Peyer's patch (tissue), 4 donors: ENCODE measurements around the gene KNOP1. TPM values are rescaled to one million over a fixed set of nuclear protein-coding genes. Genes with fewer than 3 reads are reported as not detected.

Experiments used
- DNase-seq, 3 donors: peaks; one replicate each; pipeline ENCODE4 v3.0.0-alpha.2; 2017 to 2019
- H3K27ac ChIP-seq, 4 donors: fragments of 200-600 bp; sonication (generic); one replicate each; pipeline ENCODE4 v1.5.1; 2016 to 2019
- H3K27me3 ChIP-seq, 2 donors: fragments of 200-600 bp; sonication (generic); one replicate each; pipeline ENCODE4 v1.5.1; 2019
- H3K36me3 ChIP-seq, 3 donors: fragments of 200-600 bp; sonication (generic); one replicate each; pipeline ENCODE4 v1.5.1; 2016 to 2019
- H3K4me1 ChIP-seq, 4 donors: fragments of 200-600 bp; sonication (generic); one replicate each; pipeline ENCODE4 v1.5.1; 2016 to 2019
- H3K4me3 ChIP-seq, 4 donors: fragments of 200-600 bp; sonication (generic); 1 replicate in 3 of 4; 2 replicates in 1 of 4; pipeline ENCODE4 v1.5.1; 2016 to 2019; ENCODE audit warnings: mild to moderate bottlenecking in 1 of 4
- H3K9me3 ChIP-seq, 4 donors: fragments of 200-600 bp; sonication (generic); one replicate each; pipeline ENCODE4 v1.5.1; 2016 to 2019; ENCODE audit warnings: mild to moderate bottlenecking in 1 of 4
- POLR2A ChIP-seq, 2 donors: fragments of 450-650 bp; IDR thresholded peaks; one replicate each; pipeline ENCODE4 v1.5.1; 2017; ENCODE audit warnings: antibody characterized with exemption in 2 of 2, mild to moderate bottlenecking in 2 of 2, moderate library complexity in 2 of 2
- total RNA-seq, 4 donors: library from RNA; depleted of rRNA; stranded (reverse); fragments of >200 nt; gene quantifications; one replicate each; pipeline ENCODE4 v1.1.0, GENCODE V29; 2016
- TF ChIP-seq, protein P1 (sequence below), 6 experiments: fragments of 450-650 bp in 4 of 6; fragments of 200-600 bp in 2 of 6; sonication (generic) in 1 of 6; IDR thresholded peaks; one replicate each; pipeline ENCODE4 v1.5.1; 2017 to 2019; ENCODE audit warnings: antibody characterized with exemption in 6 of 6, mild to moderate bottlenecking in 3 of 6, moderate library complexity in 1 of 6

Gene KNOP1
- total RNA-seq, 4 donors from 2014 or later = 10.0 to 26.1 (median 19.9) TPM

GRCh38 chr16:19712418-19713058 lies 5.5 kb downstream of the KNOP1 start:
- DNase-seq = no peak
- Histone ChIP-seq H3K27me3 (no peaks in the 10 kb centered on the region), H3K4me1 (peaks cover 0 to 18% (median 0%) of the 10 kb centered on the region in 4 donors), H3K36me3 (peaks cover 0 to 51% (median 0%) of the 10 kb centered on the region in 3 donors), H3K9me3 (no peaks in the 10 kb centered on the region), H3K27ac (no peak overlapping the region), H3K4me3 (no peak overlapping the region)
- no peak for TF ChIP-seq POLR2A (IDR thresholded peaks at IDR 0.05)
- TF ChIP-seq, protein P1, sequence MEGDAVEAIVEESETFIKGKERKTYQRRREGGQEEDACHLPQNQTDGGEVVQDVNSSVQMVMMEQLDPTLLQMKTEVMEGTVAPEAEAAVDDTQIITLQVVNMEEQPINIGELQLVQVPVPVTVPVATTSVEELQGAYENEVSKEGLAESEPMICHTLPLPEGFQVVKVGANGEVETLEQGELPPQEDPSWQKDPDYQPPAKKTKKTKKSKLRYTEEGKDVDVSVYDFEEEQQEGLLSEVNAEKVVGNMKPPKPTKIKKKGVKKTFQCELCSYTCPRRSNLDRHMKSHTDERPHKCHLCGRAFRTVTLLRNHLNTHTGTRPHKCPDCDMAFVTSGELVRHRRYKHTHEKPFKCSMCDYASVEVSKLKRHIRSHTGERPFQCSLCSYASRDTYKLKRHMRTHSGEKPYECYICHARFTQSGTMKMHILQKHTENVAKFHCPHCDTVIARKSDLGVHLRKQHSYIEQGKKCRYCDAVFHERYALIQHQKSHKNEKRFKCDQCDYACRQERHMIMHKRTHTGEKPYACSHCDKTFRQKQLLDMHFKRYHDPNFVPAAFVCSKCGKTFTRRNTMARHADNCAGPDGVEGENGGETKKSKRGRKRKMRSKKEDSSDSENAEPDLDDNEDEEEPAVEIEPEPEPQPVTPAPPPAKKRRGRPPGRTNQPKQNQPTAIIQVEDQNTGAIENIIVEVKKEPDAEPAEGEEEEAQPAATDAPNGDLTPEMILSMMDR (IDR thresholded peaks at IDR 0.05) = no peak

DNA sequence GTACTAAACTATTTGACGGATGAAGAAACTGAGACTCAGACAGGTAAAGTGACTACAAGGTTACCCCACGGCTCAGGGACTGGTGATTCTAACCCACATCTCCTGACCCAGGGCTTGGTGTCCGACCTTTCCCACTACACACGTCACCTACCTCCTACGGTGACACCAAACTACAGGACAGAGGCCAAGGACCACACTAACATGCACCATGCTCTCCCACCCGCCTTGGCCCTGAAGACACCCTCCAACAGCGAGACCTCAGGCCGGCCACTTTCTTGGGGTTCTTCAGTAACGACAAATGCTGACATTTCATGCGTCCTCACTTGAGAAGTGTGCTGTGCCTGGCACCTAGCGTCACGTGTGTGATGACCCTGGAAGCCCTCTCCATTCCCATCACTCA lies 6.4 kb downstream of the KNOP1 start:
- Histone ChIP-seq H3K27me3 (no peaks in the 10 kb centered on the region), H3K4me3 (no peak overlapping the region), H3K27ac (no peak overlapping the region), H3K4me1 (peaks cover 0 to 12% (median 0%) of the 10 kb centered on the region in 4 donors), H3K9me3 (no peaks in the 10 kb centered on the region), H3K36me3 (peaks cover 0 to 53% (median 0%) of the 10 kb centered on the region in 3 donors)
- TF ChIP-seq, protein P1 (IDR thresholded peaks at IDR 0.05) = no peak
- no peak for TF ChIP-seq POLR2A (IDR thresholded peaks at IDR 0.05)
- DNase-seq = no peak

DNA sequence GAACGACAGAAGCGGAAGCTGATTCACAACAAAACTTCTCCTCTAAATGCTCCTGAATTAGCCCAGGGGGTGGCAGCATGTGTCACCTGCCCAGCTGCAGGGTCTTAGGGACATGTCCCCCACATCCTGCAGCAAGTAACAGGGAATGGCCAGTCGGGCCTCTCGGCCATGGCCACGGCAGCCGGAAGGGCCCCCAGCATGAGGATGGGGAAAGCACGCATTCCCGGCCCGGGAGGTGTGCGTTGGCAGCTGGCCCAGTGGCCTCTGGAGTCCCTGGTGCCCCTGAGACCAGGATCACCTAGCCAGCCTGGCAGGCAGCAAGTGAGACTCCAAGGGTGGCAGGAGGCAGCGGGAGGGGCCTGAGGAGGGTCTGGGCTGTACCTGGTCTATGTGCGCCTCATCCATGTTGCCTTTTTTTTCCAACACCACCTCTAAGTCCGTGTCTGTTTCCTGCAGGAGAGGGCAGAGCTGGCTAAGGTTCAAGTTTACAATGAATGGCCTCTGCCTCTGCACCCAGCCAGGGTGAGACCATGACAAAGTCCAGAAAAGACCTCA lies 7.0 kb downstream of the KNOP1 start:
- TF ChIP-seq, protein P1 (IDR thresholded peaks at IDR 0.05) = no peak
- TF ChIP-seq POLR2A (IDR thresholded peaks at IDR 0.05) = no peak
- Histone ChIP-seq H3K36me3 (peaks cover 0 to 59% (median 0%) of the 10 kb centered on the region in 3 donors), H3K9me3 (no peaks in the 10 kb centered on the region), H3K27ac (peak overlapping the region in 1 of 4 donors; percentile 46), H3K4me1 (peaks cover 0 to 6% (median 0%) of the 10 kb centered on the region in 4 donors), H3K27me3 (no peaks in the 10 kb centered on the region), H3K4me3 (no peak overlapping the region)
- no peak for DNase-seq

- TF ChIP-seq, protein P1 (IDR thresholded peaks at IDR 0.05) = no peak
- no peak for TF ChIP-seq POLR2A (IDR thresholded peaks at IDR 0.05)
- Histone ChIP-seq H3K36me3 (peaks cover 0 to 66% (median 0%) of the 10 kb centered on the region in 3 donors), H3K27ac (peak overlapping the region in 2 of 4 donors; percentile 8 to 46), H3K27me3 (no peaks in the 10 kb centered on the region), H3K4me3 (no peak overlapping the region), H3K9me3 (no peaks in the 10 kb centered on the region), H3K4me1 (no peaks in the 10 kb centered on the region)
- no peak for DNase-seq
Measured at GRCh38 chr16:19710191-19710908, 7.7 kb downstream of the KNOP1 start.

DNA sequence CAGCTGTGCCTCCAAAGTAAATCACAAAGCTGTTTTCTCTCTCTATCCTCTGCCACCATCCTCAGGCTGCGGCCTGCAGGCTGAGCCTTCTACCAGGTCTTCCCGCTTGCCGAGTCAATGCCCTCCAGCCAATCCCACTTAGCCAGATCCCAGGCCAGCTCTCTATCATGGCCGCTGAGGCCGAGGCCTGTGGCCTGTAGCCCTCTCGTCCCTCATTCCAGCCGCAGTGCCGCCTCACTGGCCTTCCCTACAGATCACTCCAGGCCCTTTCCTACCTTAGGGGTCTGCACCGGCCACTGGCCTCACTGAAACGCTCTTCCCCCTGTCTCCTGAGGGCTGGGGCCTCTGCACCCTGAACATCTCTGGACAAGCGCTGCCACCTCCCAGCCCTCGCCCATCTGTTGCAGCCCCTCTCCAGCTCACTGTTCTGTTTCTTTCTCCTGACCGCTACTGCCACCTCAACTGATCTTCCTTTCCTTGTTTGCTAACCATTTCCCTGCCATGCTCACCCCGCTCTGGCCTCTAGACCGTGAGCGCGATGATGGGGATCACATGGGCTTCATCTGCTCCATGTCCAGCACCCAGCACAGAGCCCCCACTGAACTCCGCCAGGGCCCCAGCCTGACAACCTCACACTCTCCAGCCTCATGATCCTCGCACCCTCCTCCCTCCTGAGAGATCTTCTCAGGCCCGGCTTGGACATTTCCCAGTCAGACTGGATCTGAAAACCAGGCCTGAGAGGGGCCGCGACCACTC lies 8.5 kb downstream of the KNOP1 start:
- DNase-seq = no peak
- no peaks in the 10 kb centered on the region for H3K9me3 ChIP-seq

More for the DNA sequence above, 8.5 kb downstream of the KNOP1 start:
- Histone ChIP-seq H3K27me3 (no peaks in the 10 kb centered on the region), H3K4me3 (no peak overlapping the region), H3K4me1 (peaks cover 0 to 6% (median 0%) of the 10 kb centered on the region in 4 donors), H3K36me3 (peaks cover 0 to 72% (median 0%) of the 10 kb centered on the region in 3 donors), H3K27ac (peak overlapping the region in 1 of 4 donors; percentile 46)
- no peak for TF ChIP-seq POLR2A (IDR thresholded peaks at IDR 0.05)
- TF ChIP-seq, protein P1 (IDR thresholded peaks at IDR 0.05) = no peak
